NCI-H1417 treated with DMSO at 0.1 percent for 48 hours (cell line): ENCODE measurements around the gene HPD.

Experiments
- DNase-seq: peaks from one replicate; lab custom pipeline; 2025; lab: John Stamatoyannopoulos, UW

Gene HPD

GRCh38 chr12:121810833-121811433, 47.7 kb downstream of the HPD start:
- no peak for DNase-seq

GRCh38 chr12:121810234-121810817, 48.3 kb downstream of the HPD start:
- no peak for DNase-seq

GRCh38 chr12:121809712-121810116, 48.9 kb downstream of the HPD start:
- no peak for DNase-seq

GRCh38 chr12:121808623-121809022, 50.0 kb downstream of the HPD start:
- DNase-seq = no peak

- no peak for DNase-seq
Observed at GRCh38 chr12:121807642-121808347, 50.9 kb downstream of the HPD start.

- no peak for DNase-seq
Observed at GRCh38 chr12:121806546-121807423, 51.9 kb downstream of the HPD start.

GRCh38 chr12:121806009-121806545, 52.6 kb downstream of the HPD start:
- DNase-seq = no peak

- no peak for DNase-seq
Observed at GRCh38 chr12:121805171-121806008, 53.3 kb downstream of the HPD start.

GRCh38 chr12:121804417-121805111, 54.1 kb downstream of the HPD start:
- DNase-seq = no peak

- no peak for DNase-seq
Observed at GRCh38 chr12:121803861-121804416, 54.7 kb downstream of the HPD start, which contains the start of gene SETD1B. Gene SETD1B, plus strand, starts transcription at chr12:121804009. Its CDS starts 729 bp downstream, at chr12:121804738.

- peak; percentile 96 for DNase-seq
Observed at GRCh38 chr12:121802843-121803698, 55.6 kb downstream of the HPD start.

- DNase-seq = no peak
Observed at GRCh38 chr12:121802485-121802842, 56.2 kb downstream of the HPD start.

GRCh38 chr12:121801595-121802484, 56.8 kb downstream of the HPD start:
- DNase-seq = peak; percentile 37

GRCh38 chr12:121800694-121801594, 57.7 kb downstream of the HPD start:
- DNase-seq = no peak

- no peak for DNase-seq
Observed at GRCh38 chr12:121799842-121800693, 58.6 kb downstream of the HPD start.

- peak; percentile 57 for DNase-seq
Observed at GRCh38 chr12:121799156-121799841, 59.4 kb downstream of the HPD start.
